Mammary microvascular endothelial cell (primary cell): ENCODE measurements around the gene DMRTC2. TPM values are rescaled to one million over a fixed set of nuclear protein-coding genes. Genes with fewer than 3 reads are reported as not detected.

Experiments
- total RNA-seq: library from RNA; depleted of rRNA; stranded (reverse); fragments of >200 nt; gene quantifications from 2 replicates; pipeline ENCODE4 v1.2.3, GENCODE V29; 2015

DMRTC2 gene
- not detected in 2 replicates for total RNA-seq

GRCh38 chr19:41845001-41845050 is at the start of gene DMRTC2:
Gene DMRTC2 (plus strand): TSS chr19:41845042. CDS start chr19:41847429, 2,387 bp downstream.

DNA sequence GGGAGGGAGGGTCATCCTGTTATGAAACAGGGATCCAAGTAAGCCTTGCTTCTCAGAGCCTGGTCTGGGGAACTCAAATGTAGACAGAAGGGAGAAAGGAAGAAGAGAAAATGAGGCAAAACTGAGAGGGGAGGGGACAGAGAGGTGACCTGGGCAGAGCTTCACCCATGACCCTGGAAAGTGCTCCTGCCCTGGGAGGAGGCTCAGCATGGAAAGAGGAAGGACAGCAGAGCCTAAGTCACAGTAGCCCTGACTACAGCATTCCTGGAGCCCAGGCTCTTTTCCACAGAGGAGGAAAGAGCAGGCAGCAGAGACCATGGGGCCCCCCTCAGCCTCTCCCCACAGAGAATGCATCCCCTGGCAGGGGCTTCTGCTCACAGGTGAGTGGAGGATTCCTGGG is 48.5 kb upstream of the DMRTC2 start, which contains the start of gene CEACAM3:
CEACAM3 (plus strand) TSS at position 226 of the 400 bp plus-strand sequence; CDS start at position 317, 91 bp downstream.

DNA sequence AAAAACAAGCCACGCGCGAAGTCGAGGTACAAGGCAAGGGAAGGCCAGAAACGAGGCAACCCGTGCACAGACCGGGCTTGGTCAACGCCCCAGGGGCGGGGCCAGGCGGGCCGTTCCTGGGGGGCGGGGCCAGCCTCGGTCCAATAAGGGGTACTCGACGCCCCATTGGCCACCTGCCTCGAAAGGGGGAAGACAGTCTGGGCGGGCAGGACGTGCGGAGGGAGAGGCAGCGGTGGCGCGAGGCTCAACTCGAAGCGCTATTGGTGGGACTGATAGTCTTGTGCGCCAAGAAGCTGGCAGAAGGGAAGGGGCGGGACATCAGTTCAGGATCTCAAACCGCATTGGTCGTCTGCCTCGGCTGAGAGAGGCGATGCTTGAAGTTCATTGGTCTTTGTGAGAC is 241 bp upstream of the DMRTC2 start, which contains the start of gene LYPD4:
LYPD4 (minus strand) TSS at position 83 of the 400 bp plus-strand sequence. CDS start 5,398 bp downstream, outside the sequence.

DNA sequence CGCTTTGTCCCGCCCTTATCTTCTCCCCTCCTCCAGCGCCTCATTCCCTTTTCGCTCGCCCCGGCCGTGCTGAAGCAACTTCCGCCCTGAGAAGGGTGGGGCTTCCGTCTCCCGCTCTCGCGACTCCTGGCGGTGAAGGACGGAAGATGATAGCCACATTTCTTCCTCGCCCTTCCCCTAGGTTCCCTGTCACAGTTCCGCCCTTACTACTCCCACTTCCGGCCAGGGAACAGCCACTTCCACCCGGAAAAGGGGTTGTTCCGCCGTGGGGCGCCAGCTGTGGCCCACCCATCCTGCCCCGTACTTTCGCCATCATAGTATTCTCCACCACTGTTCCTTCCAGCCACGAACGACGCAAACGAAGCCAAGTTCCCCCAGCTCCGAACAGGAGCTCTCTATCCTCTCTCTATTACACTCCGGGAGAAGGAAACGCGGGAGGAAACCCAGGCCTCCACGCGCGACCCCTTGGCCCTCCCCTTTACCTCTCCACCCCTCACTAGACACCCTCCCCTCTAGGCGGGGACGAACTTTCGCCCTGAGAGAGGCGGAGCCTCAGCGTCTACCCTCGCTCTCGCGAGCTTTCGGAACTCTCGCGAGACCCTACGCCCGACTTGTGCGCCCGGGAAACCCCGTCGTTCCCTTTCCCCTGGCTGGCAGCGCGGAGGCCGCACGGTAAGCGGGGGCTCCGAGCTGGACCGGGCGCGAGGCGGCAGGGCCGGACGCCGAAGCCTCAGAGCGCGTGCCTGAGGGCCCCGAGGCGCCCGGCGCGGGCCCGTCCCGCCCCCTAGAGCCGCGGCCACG is 15.0 kb downstream of the DMRTC2 start, which contains the start of gene RPS19:
RPS19 (plus strand) TSS at position 638 of the 801 bp plus-strand sequence. CDS start 520 bp downstream, outside the sequence.

DNA sequence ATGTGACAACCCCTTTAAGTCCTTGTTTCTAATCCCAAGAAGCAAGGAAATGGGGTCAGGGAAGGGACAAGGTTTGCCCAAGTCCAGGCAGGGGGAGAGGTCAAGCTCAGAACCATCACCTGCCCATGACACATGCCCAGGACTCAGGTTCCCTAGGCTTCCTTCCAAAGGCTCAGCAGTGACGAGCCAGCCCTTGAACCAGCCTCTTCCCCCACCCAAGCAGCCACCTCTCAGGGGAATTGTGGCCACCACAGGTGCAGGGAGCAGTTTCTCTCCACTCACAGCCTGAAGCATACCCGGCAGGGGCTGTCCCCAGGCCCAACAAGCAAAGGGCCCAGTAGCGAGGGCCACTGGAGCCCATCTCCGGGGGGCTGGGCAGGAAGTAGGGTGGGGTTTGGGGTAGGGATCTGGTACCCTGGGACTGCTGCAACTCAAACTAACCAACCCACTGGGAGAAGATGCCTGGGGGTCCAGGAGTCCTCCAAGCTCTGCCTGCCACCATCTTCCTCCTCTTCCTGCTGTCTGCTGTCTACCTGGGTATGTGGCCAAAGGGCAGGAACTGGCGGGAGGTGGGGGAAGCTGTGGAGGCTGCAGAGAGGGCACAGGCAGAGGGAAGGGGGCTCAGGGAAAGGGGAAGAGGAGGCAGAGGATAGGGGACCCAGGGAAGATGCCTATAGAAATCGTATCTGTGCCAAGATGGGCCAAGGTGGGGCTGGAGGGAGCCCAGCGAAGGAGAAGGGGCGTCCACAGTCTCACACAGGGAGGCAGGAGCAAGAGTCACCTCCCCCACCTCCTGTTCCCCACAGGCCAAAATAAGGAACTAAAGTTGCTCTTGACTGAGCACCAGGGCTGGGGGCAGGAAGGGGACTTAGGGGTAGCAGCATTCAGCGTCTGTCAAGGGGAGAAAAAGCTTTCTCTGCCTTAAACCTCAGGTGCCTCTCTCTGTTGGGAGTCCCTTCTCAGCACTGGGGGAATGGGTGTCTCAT is 32.3 kb downstream of the DMRTC2 start, which contains the start of gene CD79A:
CD79A (plus strand) TSS at position 433 of the 986 bp plus-strand sequence; CDS start at position 459, 26 bp downstream.

DNA sequence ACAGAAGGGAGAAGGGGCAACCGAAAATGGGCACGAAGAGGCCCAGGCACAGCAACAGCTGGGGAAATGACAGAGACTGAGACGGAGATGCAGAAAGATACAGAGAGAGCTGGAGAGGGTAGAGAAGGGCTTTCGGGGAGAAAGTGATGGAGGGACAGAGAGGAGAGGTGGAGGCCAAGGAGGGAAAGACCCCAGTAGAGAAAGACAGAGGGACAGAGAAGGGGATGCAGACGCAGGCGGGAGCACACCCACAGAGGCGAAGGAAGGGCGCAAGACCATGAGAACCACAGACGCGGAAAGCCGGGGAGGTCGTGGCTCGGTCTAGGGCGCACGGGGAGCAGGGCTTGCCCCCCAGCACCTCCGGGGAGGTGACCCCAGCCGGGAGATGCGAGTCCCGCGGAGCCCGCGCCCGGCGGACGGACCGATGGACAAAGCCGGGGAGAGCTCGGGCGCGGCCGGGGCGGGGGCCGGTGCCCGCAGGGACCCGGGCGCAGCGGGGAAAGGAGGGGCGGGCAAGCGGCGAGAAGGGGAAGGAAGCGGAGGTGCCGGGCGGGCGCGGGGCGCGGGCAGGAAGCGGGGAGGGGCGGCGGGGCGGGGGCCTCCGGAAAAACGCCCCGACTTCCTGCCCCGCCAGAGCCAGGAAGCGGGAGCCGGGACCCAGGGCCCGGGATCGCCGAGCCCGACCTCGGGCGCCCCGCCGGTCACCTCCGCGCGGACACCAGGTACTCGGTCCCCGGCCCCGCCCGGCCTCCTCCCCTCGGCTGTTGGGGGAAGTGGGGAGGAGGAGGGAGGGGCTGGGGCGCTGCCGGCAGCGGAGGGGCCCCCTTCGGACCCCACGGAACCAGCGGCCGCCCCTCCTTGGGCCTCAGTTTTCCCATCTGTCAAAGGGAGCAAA is 38.0 kb downstream of the DMRTC2 start, which contains the start of gene ARHGEF1:
ARHGEF1 (plus strand) TSS at position 617 of the 895 bp plus-strand sequence. CDS start 4,899 bp downstream, outside the sequence.

Other genes starting within 250 kb of the DMRTC2 start
- gene CEACAM4, start 218.0 kb upstream of the DMRTC2 start, total RNA-seq: not detected in 2 replicates
- gene CEACAM7, start 156.8 kb upstream of the DMRTC2 start, total RNA-seq: not detected in 2 replicates
- not detected in 2 replicates for gene CEACAM5, start 136.4 kb upstream of the DMRTC2 start, total RNA-seq
- gene CEACAM6, start 89.5 kb upstream of the DMRTC2 start, total RNA-seq: not detected in 2 replicates
- not detected in 2 replicates for gene CEACAM3, start 48.5 kb upstream of the DMRTC2 start, total RNA-seq
- gene LYPD4, start 359 bp upstream of the DMRTC2 start, total RNA-seq: not detected in 2 replicates
- 1,340 and 1,492 TPM in 2 replicates for gene RPS19, start 15.2 kb downstream of the DMRTC2 start, total RNA-seq
- gene CD79A, start 32.2 kb downstream of the DMRTC2 start, total RNA-seq: 0.10 and 0.47 TPM in 2 replicates
- gene ARHGEF1, start 38.1 kb downstream of the DMRTC2 start, total RNA-seq: 82.4 and 89.8 TPM in 2 replicates
- not detected in 2 replicates for gene ERFL, start 83.4 kb downstream of the DMRTC2 start, total RNA-seq
- 142 and 147 TPM in 2 replicates for gene RABAC1, start 114.3 kb downstream of the DMRTC2 start, total RNA-seq
- gene ATP1A3, start 149.2 kb downstream of the DMRTC2 start, total RNA-seq: not detected in 2 replicates
- not detected in 2 replicates for gene GRIK5, start 225.2 kb downstream of the DMRTC2 start, total RNA-seq
- 14.5 and 17.2 TPM in 2 replicates for gene ZNF574, start 231.1 kb downstream of the DMRTC2 start, total RNA-seq